NT2/D1 (cell line): ENCODE results near the gene C3orf22.

Experiments used
- DNase-seq: peaks from one replicate; pipeline ENCODE4 v3.0.0-alpha.2; 2011; ENCODE audit warnings: low read depth, low spot score
- H3K27me3 ChIP-seq: 2 replicates; pipeline ENCODE4 v1.6.0; 2011; ENCODE audit warnings: mild to moderate bottlenecking; ENCODE audit not compliant: insufficient read length, insufficient read depth
- H3K36me3 ChIP-seq: 2 replicates; pipeline ENCODE4 v1.6.1; 2011; ENCODE audit warnings: mild to moderate bottlenecking, low read length, mixed read lengths; ENCODE audit not compliant: insufficient read depth, insufficient read length
- H3K4me1 ChIP-seq: 2 replicates; pipeline ENCODE4 v1.5.1; 2011; ENCODE audit not compliant: insufficient read depth, insufficient read length
- H3K4me3 ChIP-seq: 2 replicates; pipeline ENCODE4 v1.5.1; 2011; ENCODE audit warnings: low read depth; ENCODE audit not compliant: insufficient read length
- H3K9ac ChIP-seq: 2 replicates; pipeline ENCODE4 v1.6.0; 2011; ENCODE audit warnings: low read depth; ENCODE audit not compliant: insufficient read length
- H3K9me3 ChIP-seq: 2 replicates; pipeline ENCODE4 v1.5.1; 2011; ENCODE audit warnings: mild to moderate bottlenecking, low read length; ENCODE audit not compliant: insufficient read depth
- SUZ12 ChIP-seq: IDR thresholded peaks from 2 replicates; pipeline ENCODE4 v1.6.1; 2011; ENCODE audit not compliant: insufficient read length, insufficient read depth; ENCODE audit errors: extremely low read depth
- YY1 ChIP-seq: IDR thresholded peaks from 2 replicates; pipeline ENCODE4 v1.6.1; 2011; ENCODE audit not compliant: insufficient read length, insufficient read depth
- ZNF274 ChIP-seq: IDR thresholded peaks from 2 replicates; pipeline ENCODE4 v1.6.1; 2011; ENCODE audit warnings: mild to moderate bottlenecking, low read depth, low read length

C3orf22 gene

DNA sequence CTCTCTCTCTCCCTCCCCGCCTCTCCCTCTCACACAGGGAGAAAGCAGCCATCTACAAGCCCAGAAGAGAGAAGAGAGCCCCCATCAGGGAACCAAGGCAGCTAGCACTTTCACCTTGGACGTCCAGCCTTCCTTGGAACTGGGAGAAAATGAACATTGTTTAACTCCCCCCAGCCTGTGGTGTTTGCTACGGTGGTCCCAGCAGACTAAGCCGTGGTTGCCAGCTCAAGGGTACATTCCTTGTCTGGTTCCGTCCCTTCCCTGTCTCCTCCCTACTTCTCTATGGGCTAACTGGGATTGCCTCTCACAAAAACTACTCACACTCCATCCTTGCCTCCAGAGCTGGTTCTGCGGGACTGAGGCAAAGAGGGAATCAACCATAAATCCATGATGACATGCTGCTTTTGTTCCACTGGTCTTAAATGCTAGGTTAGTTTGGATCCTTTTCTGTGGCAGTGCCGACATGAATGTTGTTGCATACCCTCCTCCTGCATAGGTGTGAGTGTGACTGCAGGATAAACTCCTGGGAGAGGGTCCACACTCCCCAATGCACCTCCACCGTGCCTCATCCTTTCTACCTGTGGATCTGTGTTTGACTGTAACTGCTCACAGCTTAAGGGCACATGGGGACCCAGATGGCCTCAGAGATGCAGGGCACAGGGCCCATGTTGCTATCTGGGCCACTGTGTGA is 12.0 kb downstream of the C3orf22 start:
- no peaks in the 10 kb centered on the region for H3K36me3 ChIP-seq
- no peak overlapping the region for H3K9ac ChIP-seq
- no peaks in the 10 kb centered on the region for H3K9me3 ChIP-seq
- TF ChIP-seq ZNF274 (no peak), SUZ12 (no peak), YY1 (no peak)
- H3K4me3 ChIP-seq: no peak overlapping the region
- H3K4me1 ChIP-seq: peaks cover 24% of the 10 kb centered on the region
- no peak for DNase-seq
- peaks cover 36% of the 10 kb centered on the region for H3K27me3 ChIP-seq

DNA sequence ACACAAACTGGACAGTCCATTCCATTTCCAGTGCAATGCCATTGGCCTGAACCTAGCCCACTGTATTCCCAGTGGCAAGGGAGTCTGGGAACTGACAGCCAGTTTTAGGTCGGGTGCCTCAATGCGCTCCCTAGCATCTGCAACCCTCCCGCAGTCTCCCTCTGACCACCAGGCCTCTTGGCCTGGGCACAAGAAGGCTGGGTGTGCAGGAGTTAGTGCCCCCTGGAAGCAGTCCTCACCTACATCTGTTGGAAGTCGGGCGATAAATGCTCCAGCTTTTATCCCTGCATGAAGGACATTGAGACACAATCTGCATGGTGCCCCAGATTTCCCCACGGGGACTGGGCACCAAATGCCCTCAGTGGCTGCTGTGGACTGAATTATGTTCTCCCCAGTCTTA is 12.7 kb downstream of the C3orf22 start:
- H3K27me3 ChIP-seq: peaks cover 31% of the 10 kb centered on the region
- no peak overlapping the region for H3K4me3 ChIP-seq
- peaks cover 24% of the 10 kb centered on the region for H3K4me1 ChIP-seq
- no peaks in the 10 kb centered on the region for H3K9me3 ChIP-seq
- H3K36me3 ChIP-seq: no peaks in the 10 kb centered on the region
- TF ChIP-seq SUZ12: no peak
- no peak for TF ChIP-seq YY1
- no peak for DNase-seq
- H3K9ac ChIP-seq: no peak overlapping the region

DNA sequence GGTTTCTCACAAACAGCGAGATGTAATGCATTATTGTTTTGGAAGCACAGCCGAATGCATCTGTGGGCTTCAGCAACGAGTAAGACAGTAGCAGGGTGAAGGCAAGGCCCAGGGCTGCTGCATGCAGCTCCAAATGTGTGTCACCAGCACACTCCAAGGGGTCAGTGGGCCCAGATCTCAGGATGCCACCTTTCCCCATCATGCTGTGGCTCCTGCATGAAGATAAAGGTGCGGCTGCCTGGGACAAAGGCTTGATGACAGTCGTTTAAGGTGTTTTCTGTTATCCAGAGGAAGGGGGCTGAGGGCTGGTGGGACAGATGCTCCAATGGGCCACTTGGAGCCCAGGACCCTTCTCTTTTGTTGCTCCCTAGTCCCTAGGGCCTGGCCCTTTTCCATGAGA is 13.2 kb downstream of the C3orf22 start:
- H3K9ac ChIP-seq: no peak overlapping the region
- TF ChIP-seq YY1: no peak

DNA sequence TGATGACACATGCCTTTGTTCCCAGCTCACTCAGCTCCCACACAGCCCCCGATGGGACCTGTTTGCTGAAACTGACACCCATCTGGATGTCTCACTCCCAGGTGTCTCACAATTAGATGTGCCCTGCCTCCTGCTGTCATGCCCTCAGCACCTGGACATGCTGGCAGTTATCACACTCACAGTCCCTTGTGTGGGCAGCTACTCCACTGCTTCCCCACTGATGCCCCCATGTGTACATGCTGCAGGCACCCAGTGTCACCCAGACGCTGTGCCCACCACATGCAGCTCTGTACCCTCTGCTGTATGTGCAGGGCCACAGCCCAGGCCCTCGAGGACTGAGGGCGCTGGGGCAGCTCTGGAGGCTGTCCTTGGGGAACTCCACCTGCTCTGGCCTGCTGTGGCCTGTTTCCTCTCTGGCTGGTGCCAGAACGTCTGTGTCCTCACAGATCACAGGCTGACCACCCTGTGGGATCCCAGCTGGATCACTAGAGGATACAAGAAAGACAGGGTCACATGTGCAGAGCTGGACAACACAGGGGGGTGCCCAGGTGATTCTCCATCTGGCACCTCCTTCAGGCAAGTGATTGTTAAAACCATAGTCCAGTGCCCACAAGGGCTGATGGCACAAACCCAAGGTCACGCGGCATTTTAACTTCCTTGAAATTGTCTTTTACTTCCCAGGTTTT is 14.0 kb downstream of the C3orf22 start:
- peaks cover 16% of the 10 kb centered on the region for H3K4me1 ChIP-seq
- H3K27me3 ChIP-seq: peaks cover 28% of the 10 kb centered on the region
- no peak for TF ChIP-seq YY1
- no peak for TF ChIP-seq SUZ12
- TF ChIP-seq ZNF274: no peak
- DNase-seq: no peak
- H3K36me3 ChIP-seq: no peaks in the 10 kb centered on the region
- no peak overlapping the region for H3K4me3 ChIP-seq
- peak overlapping the region; percentile 3 for H3K9ac ChIP-seq
- H3K9me3 ChIP-seq: no peaks in the 10 kb centered on the region

More for the DNA sequence above, 13.2 kb downstream of the C3orf22 start:
- H3K4me3 ChIP-seq: no peak overlapping the region
- DNase-seq: no peak
- H3K27me3 ChIP-seq: peaks cover 29% of the 10 kb centered on the region
- H3K9me3 ChIP-seq: no peaks in the 10 kb centered on the region
- H3K36me3 ChIP-seq: no peaks in the 10 kb centered on the region
- H3K4me1 ChIP-seq: peaks cover 19% of the 10 kb centered on the region

DNA sequence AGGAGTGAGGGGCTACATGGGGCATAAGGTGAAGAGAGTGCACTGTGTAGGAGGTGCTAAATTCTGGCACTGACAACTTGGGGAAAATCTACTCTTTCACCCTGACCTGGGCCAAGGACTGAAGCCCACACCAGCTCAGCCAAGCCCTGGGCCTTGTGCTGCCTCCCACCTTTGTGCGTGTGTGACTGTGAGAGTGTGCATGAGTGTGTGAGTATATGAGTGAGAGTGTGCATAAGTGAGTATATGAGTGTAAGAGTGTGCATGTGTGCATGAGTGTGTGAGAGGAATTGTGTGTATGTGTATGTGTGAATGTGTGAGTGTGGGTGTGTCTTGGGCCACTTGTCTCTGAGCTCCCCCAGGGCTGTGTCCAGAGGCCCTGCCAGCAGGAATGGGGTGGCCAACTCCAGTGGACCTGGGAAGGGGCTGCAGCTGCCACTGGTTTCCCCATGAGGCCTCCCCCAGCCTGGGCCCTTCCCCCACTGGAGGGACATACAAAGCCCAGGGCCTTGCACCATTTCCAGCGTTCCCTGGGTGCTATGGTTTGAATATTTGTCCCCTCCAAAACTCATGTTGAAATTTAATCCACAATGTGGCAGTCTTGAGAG is 15.2 kb downstream of the C3orf22 start:
- Histone ChIP-seq H3K9ac (no peak overlapping the region), H3K9me3 (no peaks in the 10 kb centered on the region), H3K4me3 (no peak overlapping the region), H3K36me3 (no peaks in the 10 kb centered on the region), H3K4me1 (peaks cover 14% of the 10 kb centered on the region), H3K27me3 (peaks cover 22% of the 10 kb centered on the region)
- no peak for DNase-seq
- TF ChIP-seq YY1: no peak
- TF ChIP-seq SUZ12: no peak
- TF ChIP-seq ZNF274: no peak

DNA sequence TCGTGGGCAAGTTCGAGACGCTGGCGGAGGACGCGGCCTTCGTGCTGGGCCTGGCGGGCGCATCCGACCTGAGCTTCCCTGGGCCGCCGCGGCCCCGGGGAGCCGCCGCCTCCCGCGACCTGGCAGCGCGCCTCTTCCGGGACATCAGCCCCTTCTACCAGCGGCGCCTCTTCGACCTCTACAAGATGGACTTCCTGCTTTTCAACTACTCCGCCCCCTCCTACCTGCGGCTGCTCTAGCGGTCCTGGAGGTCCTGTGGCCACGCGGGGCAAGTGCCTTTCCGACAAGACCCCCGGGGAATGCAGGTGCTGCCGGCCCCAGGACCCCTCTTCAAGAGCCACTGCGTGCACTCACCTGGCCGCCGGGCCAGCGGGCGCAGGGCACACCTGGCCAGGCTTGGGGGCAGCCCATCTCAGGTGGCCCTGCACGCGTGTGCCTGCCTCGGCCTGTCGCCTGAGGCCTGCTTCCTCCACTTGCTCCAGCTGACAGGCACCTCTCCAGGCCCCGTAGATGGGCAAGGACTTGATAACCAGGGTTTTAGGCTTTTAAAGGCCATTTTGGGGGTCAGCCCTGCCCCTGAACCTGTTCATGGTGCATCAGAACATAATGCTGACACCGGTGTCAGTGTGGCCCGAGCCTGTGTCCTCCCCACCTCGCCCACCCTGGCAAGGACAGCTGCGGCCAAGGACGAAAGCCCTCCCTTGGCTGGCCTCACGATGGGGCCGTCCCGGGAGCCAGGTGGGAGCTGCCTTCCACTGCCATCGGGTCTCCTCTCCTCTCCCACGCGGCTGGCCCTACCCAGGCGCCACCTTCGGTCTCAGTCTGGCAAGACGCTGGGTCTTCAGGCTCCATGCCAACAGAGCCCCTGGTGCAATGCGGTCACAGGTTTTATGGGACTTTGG is 16.1 kb downstream of the C3orf22 start:
- Histone ChIP-seq H3K4me3 (no peak overlapping the region), H3K27me3 (peaks cover 15% of the 10 kb centered on the region), H3K4me1 (peaks cover 9% of the 10 kb centered on the region), H3K36me3 (no peaks in the 10 kb centered on the region), H3K9me3 (no peaks in the 10 kb centered on the region), H3K9ac (no peak overlapping the region)
- no peak for DNase-seq
- no peak for TF ChIP-seq ZNF274
- TF ChIP-seq SUZ12: no peak
- TF ChIP-seq YY1: no peak
